WTC11 (cell line): ENCODE measurements around the gene C5orf47. TPM values are rescaled to one million over a fixed set of nuclear protein-coding genes. Genes with fewer than 3 reads are reported as not detected.

Source experiments
- ATAC-seq: fragments of 200-7000 bp; cut with Tn5 transposase; 2 replicates; pipeline ENCODE4 v1.10.0; 2021; ENCODE audit warnings: mild to moderate bottlenecking, moderate library complexity
- CTCF ChIA-PET: fragments of 300-600 bp; sonication (Branson Sonifier 250); formaldehyde crosslinking; loops from one replicate; lab custom pipeline; 2021; ENCODE audit warnings: antibody characterized with exemption; lab: Charles Lee
- POLR2A ChIA-PET: fragments of 350-600 bp; sonication (Branson Sonifier 250); formaldehyde crosslinking; loops from one replicate; lab custom pipeline; 2021; ENCODE audit warnings: antibody characterized with exemption; lab: Charles Lee
- DNase-seq: peaks from one replicate; pipeline ENCODE4 v3.0.0; 2021; ENCODE audit warnings: low spot score
- H3K27ac Mint-ChIP-seq: 2 replicates; pipeline ENCODE4 v1.8.0; 2021; ENCODE audit warnings: mixed read lengths
- H3K27me3 Mint-ChIP-seq: 2 replicates; pipeline ENCODE4 v1.8.0; 2021; ENCODE audit warnings: low read depth, mild to moderate bottlenecking, moderate library complexity, mixed read lengths
- H3K36me3 Mint-ChIP-seq: 2 replicates; pipeline ENCODE4 v1.8.0; 2021; ENCODE audit warnings: mixed read lengths
- H3K4me1 Mint-ChIP-seq: 2 replicates; pipeline ENCODE4 v1.8.0; 2022; ENCODE audit warnings: mixed read lengths
- H3K4me3 Mint-ChIP-seq: 2 replicates; pipeline ENCODE4 v1.8.0; 2021; ENCODE audit warnings: mild to moderate bottlenecking, moderate library complexity, mixed read lengths
- H3K9me3 Mint-ChIP-seq: 2 replicates; pipeline ENCODE4 v1.8.0; 2021; ENCODE audit warnings: mixed read lengths
- ARID4B ChIP-seq: sonication (generic); formaldehyde crosslinking; IDR thresholded peaks from 2 replicates; pipeline ENCODE4 v1.8.0; 2023; ENCODE audit warnings: missing genetic modification reagents, mild to moderate bottlenecking, borderline replicate concordance
- ATF1 ChIP-seq: sonication (generic); formaldehyde crosslinking; IDR thresholded peaks from 2 replicates; pipeline ENCODE4 v1.8.1; 2023; ENCODE audit warnings: mild to moderate bottlenecking, moderate library complexity, missing genetic modification reagents
- CBFB ChIP-seq: sonication (generic); formaldehyde crosslinking; IDR thresholded peaks from 2 replicates; pipeline ENCODE4 v1.8.1; 2022; ENCODE audit warnings: mild to moderate bottlenecking, low read depth, missing genetic modification reagents
- EMX1 ChIP-seq: fragments of 250-450 bp; sonication (Bioruptor Pico); IDR thresholded peaks from 2 replicates; pipeline ENCODE4 v1.8.0; 2021; ENCODE audit warnings: mild to moderate bottlenecking
- FOXK1 ChIP-seq: sonication (generic); formaldehyde crosslinking; IDR thresholded peaks from 2 replicates; pipeline ENCODE4 v1.8.0; 2022; ENCODE audit warnings: mild to moderate bottlenecking, moderate library complexity, missing genetic modification reagents
- FOXP4 ChIP-seq: sonication (generic); formaldehyde crosslinking; IDR thresholded peaks from 2 replicates; pipeline ENCODE4 v1.8.0; 2022; ENCODE audit warnings: mild to moderate bottlenecking, missing genetic modification reagents
- GRHL2 ChIP-seq: fragments of 250-450 bp; sonication (Bioruptor Pico); IDR thresholded peaks from 2 replicates; pipeline ENCODE4 v1.8.0; 2022; ENCODE audit warnings: mild to moderate bottlenecking, moderate library complexity; ENCODE audit not compliant: insufficient replicate concordance, severe bottlenecking
- IRF2 ChIP-seq: sonication (generic); formaldehyde crosslinking; IDR thresholded peaks from 2 replicates; pipeline ENCODE4 v1.8.0; 2022; ENCODE audit warnings: low read depth, missing genetic modification reagents, borderline replicate concordance
- MAX ChIP-seq: sonication (generic); formaldehyde crosslinking; IDR thresholded peaks from 2 replicates; pipeline ENCODE4 v1.8.0; 2022; ENCODE audit warnings: mild to moderate bottlenecking, missing genetic modification reagents
- NFYB ChIP-seq: sonication (generic); formaldehyde crosslinking; conservative IDR thresholded peaks from 2 replicates; pipeline ENCODE4 v1.8.0; 2022; ENCODE audit warnings: low read depth, missing genetic modification reagents
- NR1H2 ChIP-seq: sonication (generic); formaldehyde crosslinking; IDR thresholded peaks from 2 replicates; pipeline ENCODE4 v1.9.0; 2021; ENCODE audit warnings: mild to moderate bottlenecking, moderate library complexity, missing genetic modification reagents
- PRRX2 ChIP-seq: fragments of 250-450 bp; sonication (Bioruptor Pico); IDR thresholded peaks from 2 replicates; pipeline ENCODE4 v1.8.0; 2021; ENCODE audit warnings: mild to moderate bottlenecking
- RORB ChIP-seq: fragments of 250-450 bp; sonication (Bioruptor Pico); IDR thresholded peaks from 2 replicates; pipeline ENCODE4 v1.9.0; 2021; ENCODE audit warnings: mild to moderate bottlenecking
- SMAD4 ChIP-seq: sonication (generic); formaldehyde crosslinking; IDR thresholded peaks from 2 replicates; pipeline ENCODE4 v1.8.0; 2022; ENCODE audit warnings: mild to moderate bottlenecking, missing genetic modification reagents
- SOX15 ChIP-seq: fragments of 250-450 bp; sonication (Bioruptor Pico); IDR thresholded peaks from 2 replicates; pipeline ENCODE4 v1.9.0; 2021; ENCODE audit warnings: mild to moderate bottlenecking
- TCF7 ChIP-seq: sonication (generic); formaldehyde crosslinking; IDR thresholded peaks from 2 replicates; pipeline ENCODE4 v1.8.0; 2022; ENCODE audit warnings: mild to moderate bottlenecking, low read depth, missing genetic modification reagents, moderate library complexity
- TEAD1 ChIP-seq: sonication (generic); formaldehyde crosslinking; IDR thresholded peaks from 2 replicates; pipeline ENCODE4 v1.8.0; 2022; ENCODE audit warnings: mild to moderate bottlenecking, missing genetic modification reagents
- ZBTB43 ChIP-seq: sonication (generic); formaldehyde crosslinking; IDR thresholded peaks from 2 replicates; pipeline ENCODE4 v1.8.1; 2023; ENCODE audit warnings: mild to moderate bottlenecking, missing genetic modification reagents
- ZNF121 ChIP-seq: sonication (generic); formaldehyde crosslinking; IDR thresholded peaks from 2 replicates; pipeline ENCODE4 v1.8.0; 2023; ENCODE audit warnings: missing genetic modification reagents
- ZNF317 ChIP-seq: sonication (generic); formaldehyde crosslinking; IDR thresholded peaks from 2 replicates; pipeline ENCODE4 v1.8.1; 2023; ENCODE audit warnings: low read depth, mild to moderate bottlenecking, moderate library complexity, missing genetic modification reagents, borderline replicate concordance
- ZNF512 ChIP-seq: sonication (generic); formaldehyde crosslinking; IDR thresholded peaks from 2 replicates; pipeline ENCODE4 v1.8.1; 2022; ENCODE audit warnings: missing genetic modification reagents, borderline replicate concordance
- ZNF671 ChIP-seq: fragments of 250-450 bp; sonication (Bioruptor Pico); IDR thresholded peaks from 2 replicates; pipeline ENCODE4 v1.8.0; 2021; ENCODE audit warnings: mild to moderate bottlenecking
- total RNA-seq: library from RNA; stranded (reverse); gene quantifications from 3 replicates; pipeline ENCODE4 v1.2.3, GENCODE V29; 2021
- TF ChIP-seq, protein P1 (sequence below): sonication (generic); formaldehyde crosslinking; IDR thresholded peaks from 2 replicates; pipeline ENCODE4 v1.8.1; 2022; ENCODE audit warnings: mild to moderate bottlenecking, moderate library complexity, missing genetic modification reagents
- TF ChIP-seq, protein P2 (sequence below): sonication (generic); formaldehyde crosslinking; conservative IDR thresholded peaks from 2 replicates; pipeline ENCODE4 v1.8.1; 2022; ENCODE audit warnings: mild to moderate bottlenecking, missing genetic modification reagents
- TF ChIP-seq, protein P3 (sequence below): sonication (generic); formaldehyde crosslinking; IDR thresholded peaks from 2 replicates; pipeline ENCODE4 v1.8.1; 2023; ENCODE audit warnings: mild to moderate bottlenecking, missing genetic modification reagents, moderate library complexity

The C5orf47 gene
- total RNA-seq, 1 experiment from 2014 or later: 0.09 TPM

DNA sequence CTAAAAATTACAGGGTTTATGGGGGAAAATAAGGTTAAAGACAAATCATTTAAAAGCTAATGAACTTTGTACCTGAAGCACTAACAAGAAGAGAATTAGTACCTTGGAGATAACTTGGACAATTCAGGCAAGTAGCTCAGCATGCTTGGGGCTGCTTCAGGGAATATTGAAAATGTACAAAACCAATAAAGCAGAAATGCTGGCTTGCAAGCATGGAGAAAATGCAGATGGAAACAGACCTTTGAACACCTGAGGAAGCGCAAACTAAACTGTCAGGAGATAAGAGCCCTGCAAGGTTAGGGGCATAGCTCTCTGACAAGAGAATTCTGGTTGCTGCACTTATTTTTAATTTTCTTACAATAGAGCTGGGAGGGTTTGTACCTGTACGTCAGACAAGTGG is 42.6 kb upstream of the C5orf47 start:
- CTCF ChIA-PET: interaction anchor here (6.3 kb wide), 1 partner anchor 21 kb away, joined by 35 read pairs; no protein-coding TSS in a partner anchor
- no peak overlapping the region for H3K27ac Mint-ChIP-seq
- POLR2A ChIA-PET: no interaction called here
- TF ChIP-seq ARID4B (CRISPR knock-in tag) (no peak), ZNF121 (CRISPR knock-in tag) (no peak), GRHL2 (CRISPR knock-in tag) (no peak), SOX15 (no peak), ZNF512 (CRISPR knock-in tag) (no peak), ZNF671 (CRISPR knock-in tag) (no peak), ATF1 (CRISPR knock-in tag) (no peak), PRRX2 (no peak), CBFB (no peak), TEAD1 (no peak), NFYB (CRISPR knock-in tag) (no peak), ZNF317 (CRISPR knock-in tag) (no peak), TCF7 (CRISPR knock-in tag) (no peak), ZBTB43 (CRISPR knock-in tag) (no peak), IRF2 (CRISPR knock-in tag) (no peak)
- TF ChIP-seq, protein P1, sequence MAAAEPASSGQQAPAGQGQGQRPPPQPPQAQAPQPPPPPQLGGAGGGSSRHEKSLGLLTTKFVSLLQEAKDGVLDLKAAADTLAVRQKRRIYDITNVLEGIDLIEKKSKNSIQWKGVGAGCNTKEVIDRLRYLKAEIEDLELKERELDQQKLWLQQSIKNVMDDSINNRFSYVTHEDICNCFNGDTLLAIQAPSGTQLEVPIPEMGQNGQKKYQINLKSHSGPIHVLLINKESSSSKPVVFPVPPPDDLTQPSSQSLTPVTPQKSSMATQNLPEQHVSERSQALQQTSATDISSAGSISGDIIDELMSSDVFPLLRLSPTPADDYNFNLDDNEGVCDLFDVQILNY (CRISPR knock-in tag): no peak
- TF ChIP-seq, protein P2, sequence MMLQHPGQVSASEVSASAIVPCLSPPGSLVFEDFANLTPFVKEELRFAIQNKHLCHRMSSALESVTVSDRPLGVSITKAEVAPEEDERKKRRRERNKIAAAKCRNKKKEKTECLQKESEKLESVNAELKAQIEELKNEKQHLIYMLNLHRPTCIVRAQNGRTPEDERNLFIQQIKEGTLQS (CRISPR knock-in tag): no peak
- H3K4me3 Mint-ChIP-seq: no peak overlapping the region
- DNase-seq (no peak), ATAC-seq (no peak)
- H3K36me3 Mint-ChIP-seq: peaks cover 9% of the 10 kb centered on the region
- no peaks in the 10 kb centered on the region for H3K9me3 Mint-ChIP-seq
- no peaks in the 10 kb centered on the region for H3K27me3 Mint-ChIP-seq
- peaks cover 36% of the 10 kb centered on the region for H3K4me1 Mint-ChIP-seq

DNA sequence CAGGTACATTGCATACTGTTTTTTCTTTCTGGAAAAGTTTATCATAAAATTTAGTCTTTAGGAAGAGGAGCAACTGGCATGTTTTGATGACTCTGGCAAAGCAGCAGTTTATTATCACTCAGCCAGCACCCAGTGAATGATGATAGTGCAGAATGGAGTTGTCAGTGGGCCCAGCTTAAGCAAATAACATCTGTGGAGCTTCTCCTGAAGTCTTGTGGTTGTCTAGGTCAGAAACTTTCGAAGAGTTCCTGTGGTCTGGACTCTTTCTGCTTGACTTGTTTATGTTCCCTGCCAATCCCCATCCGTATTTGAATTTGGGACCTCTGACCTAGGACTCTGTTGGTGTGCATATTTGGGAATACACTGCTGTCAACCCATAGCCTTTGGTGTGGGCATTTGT is 38.1 kb upstream of the C5orf47 start:
- Mint-ChIP-seq H3K27me3 (no peaks in the 10 kb centered on the region), H3K36me3 (peaks cover 26% of the 10 kb centered on the region), H3K4me3 (no peak overlapping the region), H3K4me1 (no peaks in the 10 kb centered on the region), H3K9me3 (no peaks in the 10 kb centered on the region), H3K27ac (no peak overlapping the region)
- no peak for DNase-seq
- CTCF ChIA-PET: no interaction called here
- POLR2A ChIA-PET: no interaction called here
- no peak for ATAC-seq
- TF ChIP-seq FOXP4 (no peak), EMX1 (CRISPR knock-in tag) (no peak), TEAD1 (no peak), ZNF671 (CRISPR knock-in tag) (no peak), RORB (no peak), CBFB (no peak), NR1H2 (CRISPR knock-in tag) (no peak), SMAD4 (CRISPR knock-in tag) (no peak), FOXK1 (no peak), MAX (CRISPR knock-in tag) (no peak)
- TF ChIP-seq, protein P3, sequence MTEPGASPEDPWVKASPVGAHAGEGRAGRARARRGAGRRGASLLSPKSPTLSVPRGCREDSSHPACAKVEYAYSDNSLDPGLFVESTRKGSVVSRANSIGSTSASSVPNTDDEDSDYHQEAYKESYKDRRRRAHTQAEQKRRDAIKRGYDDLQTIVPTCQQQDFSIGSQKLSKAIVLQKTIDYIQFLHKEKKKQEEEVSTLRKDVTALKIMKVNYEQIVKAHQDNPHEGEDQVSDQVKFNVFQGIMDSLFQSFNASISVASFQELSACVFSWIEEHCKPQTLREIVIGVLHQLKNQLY (CRISPR knock-in tag): no peak
